ENCODE measurements around the gene EXOG.

DNA sequence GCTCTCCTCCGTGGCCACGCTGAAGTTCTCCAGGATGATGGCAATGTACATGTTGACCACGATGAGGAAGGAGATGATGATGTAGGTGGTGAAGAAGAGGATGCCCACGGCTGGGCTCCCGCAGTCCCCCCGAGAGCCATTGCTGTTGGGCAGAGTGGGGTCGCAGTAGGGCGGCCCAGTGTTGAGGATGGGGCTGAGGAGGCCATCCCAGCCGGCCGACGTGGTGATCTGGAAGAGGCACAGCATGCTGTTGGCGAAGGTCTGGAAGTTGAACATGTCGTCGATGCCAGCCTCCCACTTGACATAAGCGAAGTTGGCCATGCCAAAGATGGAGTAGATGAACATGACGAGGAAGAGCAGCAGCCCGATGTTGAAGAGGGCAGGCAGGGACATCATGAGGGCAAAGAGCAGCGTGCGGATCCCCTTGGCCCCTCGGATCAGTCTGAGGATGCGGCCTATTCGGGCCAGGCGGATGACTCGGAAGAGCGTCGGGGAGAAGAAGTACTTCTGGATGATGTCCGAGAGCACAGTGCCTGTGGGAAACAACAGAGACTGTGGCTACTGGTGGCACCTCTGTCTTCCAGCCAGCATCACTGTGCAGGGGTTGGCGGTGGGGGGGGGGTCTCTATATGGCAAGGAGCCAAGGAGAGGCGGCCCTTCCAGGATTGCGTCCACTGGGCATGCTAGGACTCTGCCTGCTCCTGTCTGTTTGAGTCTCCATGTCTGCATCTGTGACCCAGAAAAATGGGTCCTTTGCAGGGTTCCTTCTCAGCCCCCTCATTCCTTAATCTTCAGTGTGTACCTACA lies 55.1 kb downstream of the EXOG start:
- TF ChIP-seq, protein P1, sequence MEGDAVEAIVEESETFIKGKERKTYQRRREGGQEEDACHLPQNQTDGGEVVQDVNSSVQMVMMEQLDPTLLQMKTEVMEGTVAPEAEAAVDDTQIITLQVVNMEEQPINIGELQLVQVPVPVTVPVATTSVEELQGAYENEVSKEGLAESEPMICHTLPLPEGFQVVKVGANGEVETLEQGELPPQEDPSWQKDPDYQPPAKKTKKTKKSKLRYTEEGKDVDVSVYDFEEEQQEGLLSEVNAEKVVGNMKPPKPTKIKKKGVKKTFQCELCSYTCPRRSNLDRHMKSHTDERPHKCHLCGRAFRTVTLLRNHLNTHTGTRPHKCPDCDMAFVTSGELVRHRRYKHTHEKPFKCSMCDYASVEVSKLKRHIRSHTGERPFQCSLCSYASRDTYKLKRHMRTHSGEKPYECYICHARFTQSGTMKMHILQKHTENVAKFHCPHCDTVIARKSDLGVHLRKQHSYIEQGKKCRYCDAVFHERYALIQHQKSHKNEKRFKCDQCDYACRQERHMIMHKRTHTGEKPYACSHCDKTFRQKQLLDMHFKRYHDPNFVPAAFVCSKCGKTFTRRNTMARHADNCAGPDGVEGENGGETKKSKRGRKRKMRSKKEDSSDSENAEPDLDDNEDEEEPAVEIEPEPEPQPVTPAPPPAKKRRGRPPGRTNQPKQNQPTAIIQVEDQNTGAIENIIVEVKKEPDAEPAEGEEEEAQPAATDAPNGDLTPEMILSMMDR (IDR thresholded peaks at IDR 0.05 in 2 of 3, conservative IDR thresholded peaks at IDR 0.05 in 1 of 3; ENCODE audit: borderline replicate concordance in 1 of 3, insufficient read depth in 1 of 3, low read depth in 2 of 3, low read length in 2 of 3), result no peak
- TF ChIP-seq POLR2A (IDR thresholded peaks at IDR 0.05; ENCODE audit: borderline replicate concordance, extremely low read depth, insufficient read depth, insufficient read length) (no peak), POLR2AphosphoS5 (IDR thresholded peaks at IDR 0.05; ENCODE audit: low read depth, low read length) (no peak), SP1 (IDR thresholded peaks at IDR 0.05; ENCODE audit: low read depth) (no peak)
